Endothelial cell of umbilical vein (primary cell): ENCODE results near the gene LYSMD2. TPM values are rescaled to one million over a fixed set of nuclear protein-coding genes. Genes with fewer than 3 reads are reported as not detected.

Source experiments
- BruUV-seq: library from RNA; stranded (reverse); fragments of 400-500 nt; replicated peaks from 2 replicates; lab custom pipeline; 2021; lab: Mats Ljungman, UMichigan
- CTCF ChIA-PET: fragments of 300-600, 350-600 bp; sonication (Branson Sonifier 250); formaldehyde crosslinking; loops from one replicate; lab custom pipeline; 2021; ENCODE audit warnings: antibody characterized with exemption, inconsistent platforms; lab: Charles Lee
- POLR2A ChIA-PET: fragments of 300-600, 350-600 bp; sonication (Branson Sonifier 250); formaldehyde crosslinking; loops from one replicate; lab custom pipeline; 2021; ENCODE audit warnings: antibody characterized with exemption, inconsistent platforms; lab: Charles Lee
- DNase-seq: peaks from one replicate; pipeline ENCODE4 v3.0.0-alpha.2; 2011; ENCODE audit warnings: low read depth, low spot score
- FAIRE-seq: peaks from 2 replicates; lab custom pipeline; 2011; peaks lifted over from hg19 to GRCh38; lab: Jason Lieb, UNC
- H2AFZ ChIP-seq: 2 replicates; pipeline ENCODE4 v1.6.0; 2012; ENCODE audit warnings: low read depth, low read length, control low read depth, inconsistent platforms
- H3K27ac ChIP-seq: 2 replicates; pipeline ENCODE4 v1.5.1; 2011; ENCODE audit warnings: low read depth, mild to moderate bottlenecking, control low read depth, low read length, moderate library complexity; ENCODE audit not compliant: insufficient read depth
- H3K27me3 ChIP-seq, 2 experiments: 2 replicates each; pipeline versions ENCODE4 v1.6.0 to v1.6.1; 2011; ENCODE audit warnings: low read length in 2 of 2, mixed read lengths in 1 of 2; ENCODE audit not compliant: control insufficient read depth in 2 of 2, insufficient read depth in 2 of 2
- H3K36me3 ChIP-seq, 2 experiments: 2 replicates in 1 of 2; 3 replicates in 1 of 2; pipeline ENCODE4 v1.5.1; 2011; ENCODE audit warnings: low read length in 2 of 2, mild to moderate bottlenecking in 1 of 2, moderate library complexity in 1 of 2; ENCODE audit not compliant: control insufficient read depth in 2 of 2, insufficient read depth in 2 of 2; ENCODE audit errors: extremely low read depth in 1 of 2
- H3K4me1 ChIP-seq: 3 replicates; pipeline ENCODE4 v1.5.1; 2011; ENCODE audit warnings: mild to moderate bottlenecking, low read length; ENCODE audit not compliant: control insufficient read depth, insufficient read depth; ENCODE audit errors: extremely low read depth
- H3K4me2 ChIP-seq: 2 replicates; pipeline ENCODE4 v1.6.1; 2011; ENCODE audit warnings: low read length, control low read depth, mixed read lengths; ENCODE audit not compliant: insufficient read depth
- H3K4me3 ChIP-seq, 3 experiments: fragments of 200-600 bp in 1 of 3; sonication (generic), shearing (Covaris generic) in 1 of 3; replicated peaks in 1 of 3; 2 replicates each; pipeline ENCODE4 v1.5.1; 2011 to 2016; ENCODE audit warnings: control low read depth in 3 of 3, low read length in 3 of 3, mild to moderate bottlenecking in 2 of 3, inconsistent platforms in 1 of 3, low read depth in 1 of 3, moderate library complexity in 1 of 3; ENCODE audit not compliant: insufficient read depth in 1 of 3
- H3K79me2 ChIP-seq: 2 replicates; pipeline ENCODE4 v1.6.0; 2012; ENCODE audit warnings: low read length, inconsistent platforms; ENCODE audit not compliant: control insufficient read depth, insufficient read depth
- H3K9ac ChIP-seq: replicated peaks from 2 replicates; pipeline ENCODE3; 2011; ENCODE audit warnings: low read length, control low read depth; ENCODE audit not compliant: insufficient read depth; ENCODE audit errors: extremely low read depth
- H3K9me1 ChIP-seq: replicated peaks from 3 replicates; pipeline ENCODE4 v1.6.0; 2011; ENCODE audit warnings: mild to moderate bottlenecking, low read length; ENCODE audit not compliant: control insufficient read depth, insufficient read depth; ENCODE audit errors: extremely low read depth
- H3K9me3 ChIP-seq: replicated peaks from 2 replicates; pipeline ENCODE4 v1.5.1; 2012; ENCODE audit warnings: low read length, inconsistent platforms; ENCODE audit not compliant: control insufficient read depth, insufficient read depth
- H4K20me1 ChIP-seq: replicated peaks from 2 replicates; pipeline ENCODE3; 2011; ENCODE audit warnings: mild to moderate bottlenecking, low read length; ENCODE audit not compliant: control insufficient read depth, insufficient read depth; ENCODE audit errors: extremely low read depth
- EZH2 ChIP-seq: IDR thresholded peaks from 2 replicates; pipeline ENCODE4 v1.6.1; 2012; ENCODE audit warnings: borderline replicate concordance, low read depth, mild to moderate bottlenecking, moderate library complexity, low read length, inconsistent platforms; ENCODE audit not compliant: severe bottlenecking
- FOS ChIP-seq: IDR thresholded peaks from 2 replicates; pipeline ENCODE4 v1.6.1; 2011; ENCODE audit warnings: mild to moderate bottlenecking, low read length, moderate library complexity, borderline replicate concordance; ENCODE audit not compliant: insufficient read depth
- GATA2 ChIP-seq: IDR thresholded peaks from 2 replicates; pipeline ENCODE4 v1.7.0; 2011; ENCODE audit warnings: low read depth, mild to moderate bottlenecking, moderate library complexity, mixed read lengths, low read length; ENCODE audit not compliant: insufficient read length, insufficient read depth
- JUN ChIP-seq: IDR thresholded peaks from 2 replicates; pipeline ENCODE4 v1.6.1; 2011; ENCODE audit warnings: borderline replicate concordance, low read depth; ENCODE audit not compliant: insufficient read length, insufficient read depth
- MYC ChIP-seq: IDR thresholded peaks from one replicate; pipeline ENCODE4 v1.6.1; 2011; ENCODE audit warnings: mild to moderate bottlenecking, low read depth, low read length
- POLR2A ChIP-seq: IDR thresholded peaks from 2 replicates; pipeline ENCODE4 v1.6.1; 2012; ENCODE audit warnings: low read depth, mild to moderate bottlenecking, control low read depth, low read length
- POLR2AphosphoS5 ChIP-seq: IDR thresholded peaks from 2 replicates; pipeline ENCODE4 v1.6.1; 2012; ENCODE audit warnings: low read depth, mild to moderate bottlenecking, control low read depth, low read length, moderate library complexity; ENCODE audit not compliant: insufficient read depth
- dilution Hi-C: fragments of 300-500 bp; cut with MboI; formaldehyde crosslinking; loops from one replicate; pipeline ENCODE4 v1.15.0; 2019; ENCODE audit warnings: low sequenced_read_pairs; ENCODE audit not compliant: extremely low pct_ligation_motif_present
- intact Hi-C: fragments of 100-400 bp; cut with micrococcal nuclease; formaldehyde crosslinking; loops from one replicate; pipeline ENCODE4 v1.10.0; 2022
- polyA plus RNA-seq, 4 experiments: library from polyadenylated mRNA; depleted of rRNA in 3 of 4; stranded (reverse) in 3 of 4; unstranded in 1 of 4; fragments of >200 nt; gene quantifications; 2 replicates each; pipeline versions ENCODE4 v1.2.1 to v1.2.3, GENCODE V29; 2011 to 2012; ENCODE audit warnings: missing spikeins in 1 of 4
- total RNA-seq: library from RNA; stranded (reverse); gene quantifications from 2 replicates; pipeline ENCODE4 v1.2.3, GENCODE V29; 2021
- TF ChIP-seq, protein P1 (sequence below), 2 donors: IDR thresholded peaks; 1 replicate in 1 of 2; 2 replicates in 1 of 2; pipeline ENCODE4 v1.5.1; 2011; ENCODE audit warnings: low read length in 2 of 2, mild to moderate bottlenecking in 2 of 2, moderate library complexity in 2 of 2, control low read depth in 1 of 2, inconsistent platforms in 1 of 2, low read depth in 1 of 2; ENCODE audit not compliant: insufficient read depth in 1 of 2; ENCODE audit errors: extremely low read depth in 1 of 2
- TF ChIP-seq, protein P2 (sequence below): IDR thresholded peaks from 2 replicates; pipeline ENCODE4 v1.6.1; 2011; ENCODE audit not compliant: insufficient read depth, insufficient read length

LYSMD2 gene
- total and polyA plus RNA-seq, 2 donors (not counting 3 experiments of a cell fraction or from before 2014, with no cell fraction given) = 6.2 to 8.0 TPM

DNA sequence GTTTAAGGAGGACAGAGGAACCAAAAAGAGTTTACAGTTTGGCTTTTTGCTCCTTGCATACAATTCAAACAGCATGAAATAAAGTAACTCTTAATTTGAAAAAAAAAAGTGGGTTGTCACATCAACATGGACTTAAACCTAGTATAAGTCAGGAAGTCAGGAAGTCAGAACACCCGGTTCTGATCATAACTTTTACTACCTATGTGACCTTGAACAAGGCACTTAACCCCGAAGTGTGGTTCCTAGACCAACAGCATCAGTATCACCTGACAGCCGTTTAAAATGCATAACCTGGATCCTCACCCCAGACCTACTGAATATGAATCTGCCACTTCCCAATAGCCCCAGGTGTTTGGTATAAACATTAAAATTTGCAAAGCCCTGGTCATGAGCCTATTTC lies 18.7 kb downstream of the LYSMD2 start:
- no peak for FAIRE-seq

More for the DNA sequence above, 18.7 kb downstream of the LYSMD2 start:
- intact Hi-C loops = no loop called here
- H3K4me1 ChIP-seq = peaks cover 15% of the 10 kb centered on the region
- ChIA-PET POLR2A (no interaction called here), CTCF (interaction anchor here (0.9 kb wide), 1 partner anchor 49 kb away, joined by 3 read pairs; no protein-coding TSS in a partner anchor)
- no peaks in the 10 kb centered on the region for H3K9me1 ChIP-seq
- TF ChIP-seq, protein P1, sequence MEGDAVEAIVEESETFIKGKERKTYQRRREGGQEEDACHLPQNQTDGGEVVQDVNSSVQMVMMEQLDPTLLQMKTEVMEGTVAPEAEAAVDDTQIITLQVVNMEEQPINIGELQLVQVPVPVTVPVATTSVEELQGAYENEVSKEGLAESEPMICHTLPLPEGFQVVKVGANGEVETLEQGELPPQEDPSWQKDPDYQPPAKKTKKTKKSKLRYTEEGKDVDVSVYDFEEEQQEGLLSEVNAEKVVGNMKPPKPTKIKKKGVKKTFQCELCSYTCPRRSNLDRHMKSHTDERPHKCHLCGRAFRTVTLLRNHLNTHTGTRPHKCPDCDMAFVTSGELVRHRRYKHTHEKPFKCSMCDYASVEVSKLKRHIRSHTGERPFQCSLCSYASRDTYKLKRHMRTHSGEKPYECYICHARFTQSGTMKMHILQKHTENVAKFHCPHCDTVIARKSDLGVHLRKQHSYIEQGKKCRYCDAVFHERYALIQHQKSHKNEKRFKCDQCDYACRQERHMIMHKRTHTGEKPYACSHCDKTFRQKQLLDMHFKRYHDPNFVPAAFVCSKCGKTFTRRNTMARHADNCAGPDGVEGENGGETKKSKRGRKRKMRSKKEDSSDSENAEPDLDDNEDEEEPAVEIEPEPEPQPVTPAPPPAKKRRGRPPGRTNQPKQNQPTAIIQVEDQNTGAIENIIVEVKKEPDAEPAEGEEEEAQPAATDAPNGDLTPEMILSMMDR (IDR thresholded peaks at IDR 0.05; ENCODE audit: extremely low read depth in 1 of 2, insufficient read depth in 1 of 2, low read depth in 1 of 2, low read length in 2 of 2) = no peak
- TF ChIP-seq, protein P2, sequence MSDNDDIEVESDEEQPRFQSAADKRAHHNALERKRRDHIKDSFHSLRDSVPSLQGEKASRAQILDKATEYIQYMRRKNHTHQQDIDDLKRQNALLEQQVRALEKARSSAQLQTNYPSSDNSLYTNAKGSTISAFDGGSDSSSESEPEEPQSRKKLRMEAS = no peak
- TF ChIP-seq JUN = no peak
- TF ChIP-seq EZH2 = no peak
- no peak for TF ChIP-seq POLR2A
- no peak for TF ChIP-seq MYC
- TF ChIP-seq GATA2 = no peak
- no peak for TF ChIP-seq FOS
- TF ChIP-seq POLR2AphosphoS5 = no peak
- H3K4me2 ChIP-seq = no peak overlapping the region
- no peak for DNase-seq
- H3K4me3 ChIP-seq = no peak overlapping the region
- dilution Hi-C loops = no loop called here
- H3K9ac ChIP-seq = no peak overlapping the region
- H3K9me3 ChIP-seq = no peaks in the 10 kb centered on the region
- H3K27ac ChIP-seq = no peak overlapping the region
- no peak overlapping the region for H2AFZ ChIP-seq
- BruUV-seq = no TSS peak
- no peaks in the 10 kb centered on the region for H3K36me3 ChIP-seq
- no peaks in the 10 kb centered on the region for H4K20me1 ChIP-seq
- no peaks in the 10 kb centered on the region for H3K27me3 ChIP-seq
- H3K79me2 ChIP-seq = no peaks in the 10 kb centered on the region
